Cardiac septum (tissue), 1 donor: ENCODE results near the gene NUP50. TPM values are rescaled to one million over a fixed set of nuclear protein-coding genes. Genes with fewer than 3 reads are reported as not detected.

Experiments used
- DNase-seq: peaks from one replicate; pipeline ENCODE4 v3.0.0-alpha.2; 2020; ENCODE audit warnings: low spot score
- intact Hi-C: fragments of 100-400 bp; cut with DNase I; formaldehyde crosslinking; loops from one replicate; pipeline ENCODE4 v1.14.0; 2022
- total RNA-seq: library from RNA; stranded (reverse); fragmentation: NEBNext Ultra II Directional; extraction: Animal tissue kit (Norgen Biotek cat#: 25700); gene quantifications from one replicate; pipeline ENCODE4 v1.2.1, GENCODE V29; 2021
- donor health status: DM: no; HTN: no; CAD: no.

NUP50 gene
- total RNA-seq, 1 donor from 2014 or later, result 13.4 TPM

GRCh38 chr22:45204819-45205218 lies 41.1 kb downstream of the NUP50 start:
- intact Hi-C loops, result no loop called here
- peak; percentile 39 for DNase-seq

- peak; percentile 51 for DNase-seq
- intact Hi-C loops, result no loop called here
Measured at GRCh38 chr22:45205276-45205925, 41.7 kb downstream of the NUP50 start.

GRCh38 chr22:45206233-45206632 lies 42.5 kb downstream of the NUP50 start:
- intact Hi-C loops, result no loop called here
- no peak for DNase-seq

GRCh38 chr22:45207533-45207932 lies 43.8 kb downstream of the NUP50 start:
- intact Hi-C loops, result no loop called here
- DNase-seq, result peak; percentile 33

GRCh38 chr22:45207981-45208664 lies 44.4 kb downstream of the NUP50 start:
- intact Hi-C loops, result no loop called here
- DNase-seq, result peak; percentile 41

GRCh38 chr22:45208696-45208992 lies 44.9 kb downstream of the NUP50 start:
- intact Hi-C loops, result no loop called here

GRCh38 chr22:45208993-45209838 lies 45.5 kb downstream of the NUP50 start:
- intact Hi-C loops, result no loop called here
- DNase-seq, result peak; percentile 75

More at GRCh38 chr22:45208696-45208992, 44.9 kb downstream of the NUP50 start:
- no peak for DNase-seq

GRCh38 chr22:45210174-45210573 lies 46.4 kb downstream of the NUP50 start:
- peak; percentile 33 for DNase-seq
- intact Hi-C loops, result no loop called here

GRCh38 chr22:45210577-45210976 lies 46.9 kb downstream of the NUP50 start:
- peak; percentile 62 for DNase-seq
- intact Hi-C loops, result no loop called here

- DNase-seq, result peak; percentile 29
- intact Hi-C loops, result no loop called here
Measured at GRCh38 chr22:45210991-45211390, 47.3 kb downstream of the NUP50 start.

- intact Hi-C loops, result no loop called here
- peak; percentile 9 for DNase-seq
Measured at GRCh38 chr22:45211435-45211834, 47.7 kb downstream of the NUP50 start.

GRCh38 chr22:45211848-45212247 lies 48.1 kb downstream of the NUP50 start:
- intact Hi-C loops, result no loop called here
- no peak for DNase-seq

- intact Hi-C loops, result no loop called here
- peak; percentile 84 for DNase-seq
Measured at GRCh38 chr22:45212306-45212709, 48.6 kb downstream of the NUP50 start.

- no peak for DNase-seq
- intact Hi-C loops, result no loop called here
Measured at GRCh38 chr22:45212992-45213751, 49.4 kb downstream of the NUP50 start.

- intact Hi-C loops, result no loop called here
- DNase-seq, result no peak
Measured at GRCh38 chr22:45216133-45217003, 52.6 kb downstream of the NUP50 start.

- intact Hi-C loops, result no loop called here
- DNase-seq, result no peak
Measured at GRCh38 chr22:45217345-45217744, 53.6 kb downstream of the NUP50 start.

- intact Hi-C loops, result no loop called here
- DNase-seq, result no peak
Measured at GRCh38 chr22:45217806-45218205, 54.1 kb downstream of the NUP50 start.

- intact Hi-C loops, result no loop called here
- no peak for DNase-seq
Measured at GRCh38 chr22:45218976-45219375, 55.3 kb downstream of the NUP50 start.

- no peak for DNase-seq
Measured at GRCh38 chr22:45221201-45221600, 57.5 kb downstream of the NUP50 start.

More at GRCh38 chr22:45221201-45221600, 57.5 kb downstream of the NUP50 start:
- intact Hi-C loops, result no loop called here
